ENCODE data around the gene CLIC3. TPM values are rescaled to one million over a fixed set of nuclear protein-coding genes. Genes with fewer than 3 reads are reported as not detected.

The CLIC3 gene
- total RNA-seq, 2 donors from 2014 or later: 3.6 to 15.4 TPM

DNA sequence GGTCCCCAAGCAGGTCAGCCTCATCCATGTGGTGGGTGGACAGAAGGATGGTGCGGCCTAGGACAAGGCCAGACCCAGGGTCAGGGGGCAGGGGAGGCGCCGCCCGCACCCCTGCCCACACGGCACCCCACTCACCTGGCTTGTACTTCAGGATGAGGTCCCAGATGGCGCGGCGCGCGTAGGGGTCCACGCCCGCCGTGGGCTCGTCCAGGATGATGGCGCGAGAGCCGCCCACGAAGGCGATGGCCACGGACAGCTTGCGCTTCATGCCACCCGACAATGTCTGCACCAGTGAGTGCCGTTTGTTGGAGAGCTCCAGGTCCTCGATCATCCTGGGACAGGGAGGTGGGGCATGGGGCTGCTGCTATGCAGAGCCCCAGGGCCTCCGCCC lies 19.2 kb upstream of the CLIC3 start:
- no peaks in the 10 kb centered on the region for H3K4me1 ChIP-seq
- TF ChIP-seq, protein P1, sequence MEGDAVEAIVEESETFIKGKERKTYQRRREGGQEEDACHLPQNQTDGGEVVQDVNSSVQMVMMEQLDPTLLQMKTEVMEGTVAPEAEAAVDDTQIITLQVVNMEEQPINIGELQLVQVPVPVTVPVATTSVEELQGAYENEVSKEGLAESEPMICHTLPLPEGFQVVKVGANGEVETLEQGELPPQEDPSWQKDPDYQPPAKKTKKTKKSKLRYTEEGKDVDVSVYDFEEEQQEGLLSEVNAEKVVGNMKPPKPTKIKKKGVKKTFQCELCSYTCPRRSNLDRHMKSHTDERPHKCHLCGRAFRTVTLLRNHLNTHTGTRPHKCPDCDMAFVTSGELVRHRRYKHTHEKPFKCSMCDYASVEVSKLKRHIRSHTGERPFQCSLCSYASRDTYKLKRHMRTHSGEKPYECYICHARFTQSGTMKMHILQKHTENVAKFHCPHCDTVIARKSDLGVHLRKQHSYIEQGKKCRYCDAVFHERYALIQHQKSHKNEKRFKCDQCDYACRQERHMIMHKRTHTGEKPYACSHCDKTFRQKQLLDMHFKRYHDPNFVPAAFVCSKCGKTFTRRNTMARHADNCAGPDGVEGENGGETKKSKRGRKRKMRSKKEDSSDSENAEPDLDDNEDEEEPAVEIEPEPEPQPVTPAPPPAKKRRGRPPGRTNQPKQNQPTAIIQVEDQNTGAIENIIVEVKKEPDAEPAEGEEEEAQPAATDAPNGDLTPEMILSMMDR (IDR thresholded peaks at IDR 0.05): no peak
- no peaks in the 10 kb centered on the region for H3K36me3 ChIP-seq
- no peak overlapping the region for H3K27ac ChIP-seq
- no peaks in the 10 kb centered on the region for H3K9me3 ChIP-seq
- no peak for DNase-seq
- H3K27me3 ChIP-seq: no peaks in the 10 kb centered on the region
- no peak overlapping the region for H3K4me3 ChIP-seq
- intact Hi-C loops (cut with DNase I): no loop called here
- H3K9ac ChIP-seq (ENCODE audit: low read depth in 2 of 2, low read length in 2 of 2): no peak overlapping the region

GRCh38 chr9:137014776-137015539 lies 18.6 kb upstream of the CLIC3 start:
- no peaks in the 10 kb centered on the region for H3K27me3 ChIP-seq
- no peak overlapping the region for H3K27ac ChIP-seq
- no peak overlapping the region for H3K9ac ChIP-seq (ENCODE audit: low read depth in 2 of 2, low read length in 2 of 2)
- DNase-seq: no peak
- H3K4me3 ChIP-seq: no peak overlapping the region
- intact Hi-C loops (cut with DNase I): no loop called here
- H3K9me3 ChIP-seq: no peaks in the 10 kb centered on the region
- no peaks in the 10 kb centered on the region for H3K36me3 ChIP-seq
- TF ChIP-seq, protein P1 (IDR thresholded peaks at IDR 0.05): no peak
- no peaks in the 10 kb centered on the region for H3K4me1 ChIP-seq

DNA sequence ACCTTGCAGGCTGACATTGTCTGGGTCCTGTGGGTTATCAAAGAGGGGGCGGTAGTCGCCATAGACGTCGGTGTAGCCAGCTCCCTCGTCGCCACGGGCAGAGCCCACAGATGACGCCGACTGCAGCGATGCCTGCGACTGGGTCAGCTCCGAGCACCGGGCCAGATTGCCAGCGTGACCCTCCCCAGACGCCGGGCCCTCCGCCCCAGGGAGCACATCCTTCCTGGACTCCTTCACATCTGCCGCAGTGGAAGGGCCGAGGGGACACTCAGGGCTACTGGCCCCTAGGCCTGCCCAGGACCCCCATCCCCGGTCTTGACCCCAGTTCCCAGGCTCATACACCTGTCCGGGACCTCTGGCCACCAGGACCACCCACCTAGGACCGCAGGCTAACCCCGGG lies 17.8 kb upstream of the CLIC3 start:
- Histone ChIP-seq H3K9ac (ENCODE audit: low read depth in 2 of 2, low read length in 2 of 2) (no peak overlapping the region), H3K9me3 (no peaks in the 10 kb centered on the region), H3K27ac (no peak overlapping the region), H3K4me1 (no peaks in the 10 kb centered on the region), H3K27me3 (no peaks in the 10 kb centered on the region), H3K36me3 (no peaks in the 10 kb centered on the region), H3K4me3 (no peak overlapping the region)
- intact Hi-C loops (cut with DNase I): no loop called here
- TF ChIP-seq, protein P1 (IDR thresholded peaks at IDR 0.05): no peak
- DNase-seq: no peak

DNA sequence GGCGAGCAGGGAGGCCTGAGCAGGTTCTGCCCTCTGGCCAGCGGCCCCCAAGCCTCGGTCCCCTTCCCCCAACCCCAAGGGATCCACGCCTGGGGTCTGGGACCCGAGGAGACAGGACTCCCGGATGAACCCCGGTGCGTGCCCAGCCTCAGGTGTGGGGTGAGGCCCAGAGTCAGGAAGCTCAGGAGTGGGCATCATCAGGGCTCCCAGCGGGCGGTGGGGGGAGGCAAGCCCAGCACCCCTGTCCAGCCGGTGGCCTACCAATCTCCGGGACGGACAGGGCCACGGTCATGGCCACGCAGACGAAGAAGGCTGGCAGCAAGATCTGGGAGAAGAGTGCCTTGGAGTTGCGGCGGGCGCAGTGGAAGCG lies 17.2 kb upstream of the CLIC3 start:
- Histone ChIP-seq H3K27me3 (no peaks in the 10 kb centered on the region), H3K4me1 (no peaks in the 10 kb centered on the region), H3K36me3 (no peaks in the 10 kb centered on the region), H3K27ac (no peak overlapping the region), H3K9ac (ENCODE audit: low read depth in 2 of 2, low read length in 2 of 2) (no peak overlapping the region), H3K4me3 (no peak overlapping the region), H3K9me3 (no peaks in the 10 kb centered on the region)
- TF ChIP-seq, protein P1 (IDR thresholded peaks at IDR 0.05): no peak
- intact Hi-C loops (cut with DNase I): no loop called here
- no peak for DNase-seq

GRCh38 chr9:137012694-137013570 lies 16.6 kb upstream of the CLIC3 start:
- no peaks in the 10 kb centered on the region for H3K9me3 ChIP-seq
- TF ChIP-seq, protein P1 (IDR thresholded peaks at IDR 0.05): no peak
- intact Hi-C loops (cut with DNase I): no loop called here
- H3K27ac ChIP-seq: no peak overlapping the region
- H3K4me3 ChIP-seq: no peak overlapping the region
- no peak for DNase-seq
- no peaks in the 10 kb centered on the region for H3K4me1 ChIP-seq
- H3K27me3 ChIP-seq: no peaks in the 10 kb centered on the region
- H3K36me3 ChIP-seq: no peaks in the 10 kb centered on the region
- no peak overlapping the region for H3K9ac ChIP-seq (ENCODE audit: low read depth in 2 of 2, low read length in 2 of 2)
